Central memory CD4-positive, alpha-beta T cell (primary cell): ENCODE results near the gene SMPD3.

Experiments
- DNase-seq: peaks from one replicate; pipeline ENCODE4 v3.0.0; 2022

Gene SMPD3

DNA sequence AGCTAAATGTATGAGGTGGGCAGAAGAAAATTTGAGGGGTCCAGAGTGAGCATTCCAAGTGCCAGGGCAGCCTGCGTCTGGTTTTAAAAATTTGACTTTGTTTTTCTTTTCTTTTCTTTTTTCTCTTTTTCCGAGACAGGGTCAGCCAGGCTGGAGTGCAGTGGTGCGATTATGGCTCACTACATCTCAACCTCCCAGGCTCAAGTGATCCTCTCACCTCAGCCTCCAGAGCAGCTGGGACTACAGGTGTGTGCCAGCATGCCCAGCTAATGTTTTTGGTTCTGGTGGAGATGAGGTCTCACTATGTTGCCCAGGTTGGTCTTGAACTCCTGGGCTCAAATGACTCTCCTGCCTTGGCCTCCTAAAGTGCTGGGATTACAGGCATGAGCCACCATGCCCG is 15.6 kb downstream of the SMPD3 start:
- DNase-seq, result no peak

GRCh38 chr16:68429076-68429854 is 19.0 kb downstream of the SMPD3 start:
- DNase-seq, result no peak

GRCh38 chr16:68427649-68428303 is 20.5 kb downstream of the SMPD3 start:
- no peak for DNase-seq

DNA sequence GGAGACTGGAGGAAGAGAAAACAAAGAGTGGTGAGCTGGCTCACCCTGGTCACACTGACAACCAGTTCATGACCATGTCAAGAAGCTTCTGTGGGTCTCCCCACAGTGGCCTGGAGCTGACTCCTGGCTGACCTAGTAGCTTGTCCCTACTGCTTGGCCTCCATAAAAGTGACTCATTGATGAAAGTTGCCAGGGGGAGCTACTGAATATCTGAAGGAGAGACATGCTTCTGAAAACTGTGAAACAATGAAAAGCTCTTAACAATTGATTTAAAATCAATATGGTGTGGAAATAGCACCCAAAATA is 22.0 kb downstream of the SMPD3 start:
- no peak for DNase-seq

DNA sequence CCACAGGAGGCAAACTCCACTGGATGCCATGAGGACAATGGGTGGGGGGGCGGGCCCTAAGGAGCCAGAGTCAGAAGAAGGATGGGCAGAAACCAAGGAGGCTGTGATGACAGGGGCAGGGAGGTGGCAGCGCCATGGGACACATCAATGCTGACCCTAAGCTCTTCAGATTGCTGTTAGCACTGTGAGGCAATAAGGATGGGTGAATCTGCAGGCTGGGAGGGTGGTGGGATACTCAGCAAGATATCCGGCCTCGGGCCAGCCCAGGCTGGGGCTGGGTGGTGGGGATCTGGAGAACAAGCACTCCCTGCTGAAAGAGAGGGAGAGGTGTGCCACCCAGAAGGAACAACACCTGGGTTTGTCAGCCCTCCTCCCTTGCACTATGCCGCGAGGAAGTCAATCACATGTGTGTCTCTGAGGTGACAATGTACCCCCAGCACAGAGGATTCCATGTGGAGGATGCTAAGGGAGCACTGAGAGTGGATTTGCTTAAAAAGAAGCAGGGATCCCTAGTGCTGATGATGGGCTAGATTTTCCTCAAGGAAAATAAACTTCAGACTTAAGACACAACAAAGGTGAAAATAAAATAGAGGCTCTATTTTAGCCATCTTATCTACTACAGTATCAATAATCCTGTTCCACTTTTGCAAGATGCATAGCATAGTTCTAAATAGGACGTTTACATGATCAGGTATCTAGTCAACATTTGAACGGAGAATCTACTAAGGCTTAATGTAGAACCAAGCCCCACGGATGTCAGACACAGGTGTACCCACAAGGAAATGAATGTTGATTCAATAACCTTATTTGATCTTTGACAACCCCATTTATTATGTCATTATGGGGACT is 22.6 kb downstream of the SMPD3 start:
- no peak for DNase-seq

DNA sequence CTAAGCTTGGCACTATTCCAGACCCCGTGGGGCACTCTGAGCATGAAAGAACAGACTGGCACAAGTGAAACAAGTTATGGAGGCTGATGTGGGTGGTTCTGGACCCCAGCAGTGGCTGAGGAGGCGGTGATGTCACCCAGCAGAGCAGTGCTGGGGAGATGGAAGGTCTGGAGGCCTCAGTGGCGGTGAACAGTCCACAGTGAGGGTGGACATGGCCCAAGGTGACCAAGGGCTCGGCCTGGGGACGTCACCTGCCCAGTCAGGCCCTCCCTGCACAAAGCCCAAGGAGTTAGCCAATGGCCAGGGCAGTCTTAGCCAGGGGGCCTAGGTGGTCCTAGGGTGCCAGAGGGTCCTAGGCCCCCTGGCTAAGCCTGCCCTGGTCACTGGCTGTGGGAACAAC is 24.5 kb downstream of the SMPD3 start:
- no peak for DNase-seq

- DNase-seq, result no peak
Measured at GRCh38 chr16:68422396-68422960, 25.8 kb downstream of the SMPD3 start.

GRCh38 chr16:68421076-68421475 is 27.2 kb downstream of the SMPD3 start:
- no peak for DNase-seq

DNA sequence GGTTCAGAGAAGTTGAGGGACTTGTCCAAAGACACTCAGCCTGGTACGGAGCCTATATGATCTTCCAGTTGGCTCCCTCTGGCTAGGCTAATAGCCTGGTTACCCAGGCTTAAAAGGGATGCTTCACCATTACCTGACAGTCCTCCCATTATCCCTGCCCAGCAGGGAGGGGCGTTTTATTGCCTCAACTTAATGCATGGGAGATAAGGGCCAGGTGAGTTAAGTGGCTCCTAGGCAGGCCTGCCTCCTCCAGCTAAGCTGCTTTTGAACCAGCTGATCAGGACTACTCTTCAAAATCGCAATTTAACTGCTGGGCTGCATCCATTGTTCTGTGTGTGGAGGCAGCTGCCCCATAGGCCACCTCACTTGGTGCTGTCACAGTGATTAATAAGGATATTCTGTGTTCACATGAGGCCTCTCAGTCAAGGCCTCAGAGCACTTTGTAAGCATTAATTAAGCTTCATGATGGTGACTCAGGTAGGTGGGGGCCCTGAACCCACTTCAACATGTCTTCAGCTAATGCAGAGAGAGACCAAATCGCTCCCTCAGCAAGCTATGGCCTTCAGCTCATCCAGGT is 27.9 kb downstream of the SMPD3 start:
- no peak for DNase-seq

- DNase-seq, result peak; percentile 85
Measured at GRCh38 chr16:68417711-68418301, 30.5 kb downstream of the SMPD3 start.

GRCh38 chr16:68416057-68417046 is 32.0 kb downstream of the SMPD3 start:
- DNase-seq, result no peak

GRCh38 chr16:68414581-68414980 is 33.7 kb downstream of the SMPD3 start:
- DNase-seq, result no peak

DNA sequence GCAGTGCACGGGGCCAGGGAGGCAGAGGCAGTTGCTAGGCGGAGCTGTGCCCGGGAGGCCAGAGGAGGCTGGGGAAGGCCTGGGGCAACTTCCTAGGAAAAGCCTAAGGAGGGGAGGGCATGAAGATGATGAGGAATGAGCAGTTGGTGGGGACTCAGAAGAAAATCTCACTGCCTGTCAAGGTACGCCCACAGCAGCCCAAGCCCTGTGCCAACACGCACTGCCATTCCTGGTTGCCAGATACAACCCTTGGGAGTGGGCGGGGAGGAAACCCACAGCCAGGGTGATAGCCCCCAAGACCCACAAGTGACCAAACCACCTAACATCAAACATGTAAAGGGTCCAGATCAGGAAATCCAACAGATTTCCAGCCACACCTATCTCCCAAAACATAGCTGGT is 36.2 kb downstream of the SMPD3 start:
- no peak for DNase-seq

GRCh38 chr16:68411086-68411485 is 37.2 kb downstream of the SMPD3 start:
- DNase-seq, result no peak

GRCh38 chr16:68408967-68409366 is 39.3 kb downstream of the SMPD3 start:
- DNase-seq, result no peak

DNA sequence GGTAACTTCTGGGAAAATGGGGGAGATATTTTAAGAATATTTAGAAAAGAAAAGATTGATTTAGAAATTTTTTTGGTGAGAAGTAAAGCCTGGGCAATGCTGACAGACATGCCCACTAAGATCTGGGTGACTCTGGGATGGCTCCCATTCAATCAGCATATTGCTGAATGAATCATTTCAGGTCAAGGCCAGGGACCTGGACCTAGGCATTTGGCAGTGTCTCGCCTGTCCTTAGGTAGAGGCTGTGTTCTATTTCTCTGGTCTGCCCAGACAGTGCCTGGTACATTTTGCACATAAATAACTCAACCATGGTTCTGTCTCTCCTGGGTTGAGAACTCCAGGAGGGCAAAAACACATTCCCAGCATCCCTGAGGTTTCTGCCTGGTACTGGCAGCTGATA is 39.9 kb downstream of the SMPD3 start:
- DNase-seq, result no peak

DNA sequence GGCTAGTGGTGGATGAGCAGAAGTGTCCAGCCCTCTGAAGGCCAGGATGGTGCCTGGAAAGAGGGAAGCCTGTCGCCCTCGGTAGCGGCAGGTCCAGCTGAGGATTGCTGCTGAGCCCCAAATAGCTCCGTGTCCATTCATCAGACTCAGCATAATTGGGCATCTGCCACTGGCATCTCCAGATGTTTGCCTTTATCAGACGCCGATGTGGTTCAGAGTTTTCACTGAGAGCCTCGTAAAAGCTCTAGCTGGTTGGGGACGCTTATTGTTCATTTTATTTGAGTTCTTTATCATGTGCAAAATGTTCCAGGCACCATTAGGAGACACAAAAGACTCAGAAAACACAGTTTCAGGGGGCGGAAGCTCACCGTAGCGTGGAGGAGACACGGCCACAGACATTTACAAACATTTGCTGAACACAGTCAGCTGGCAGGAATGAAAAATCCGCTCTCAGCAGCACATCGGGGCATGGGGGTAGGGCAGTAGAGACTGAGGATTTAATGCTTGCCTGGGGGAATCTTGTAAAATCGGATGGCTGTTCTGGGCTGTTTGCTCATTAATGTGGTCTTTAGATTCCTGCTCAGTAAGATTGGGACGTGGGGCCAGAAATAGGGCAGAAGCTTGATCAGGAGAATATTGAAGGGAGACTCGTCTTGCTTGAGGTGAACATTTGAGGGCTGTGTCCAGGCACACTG is 41.7 kb downstream of the SMPD3 start:
- DNase-seq, result no peak

GRCh38 chr16:68404736-68405345 is 43.5 kb downstream of the SMPD3 start:
- DNase-seq, result no peak

GRCh38 chr16:68403704-68404103 is 44.6 kb downstream of the SMPD3 start:
- DNase-seq, result no peak

DNA sequence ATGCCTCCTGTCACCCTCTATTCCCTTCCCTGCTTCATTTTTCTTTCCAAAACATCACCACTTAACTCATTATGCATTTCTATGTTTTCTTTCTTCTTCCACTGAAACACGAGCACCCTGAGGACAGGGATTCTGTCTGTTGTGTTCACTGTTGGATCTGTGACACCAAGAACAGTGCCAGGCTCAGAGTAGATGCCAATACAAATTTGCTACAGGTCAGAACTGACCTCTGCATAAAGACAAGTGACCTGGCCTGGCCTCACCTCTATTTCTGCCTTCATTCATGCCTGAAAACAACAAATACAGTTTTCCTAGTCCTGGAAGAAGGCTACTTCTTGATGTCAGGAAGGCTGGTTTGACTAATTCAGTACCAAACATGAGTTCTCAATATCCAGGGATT is 45.1 kb downstream of the SMPD3 start:
- no peak for DNase-seq

GRCh38 chr16:68402748-68403040 is 45.6 kb downstream of the SMPD3 start:
- DNase-seq, result no peak
